HG03108 (cell line): ENCODE measurements around the gene UBFD1.
"Not testable (repeated sequence)": the region's sequence is repeated elsewhere in the genome, so short reads cannot be mapped to it uniquely, and the experiment has no call there.

ENCODE experiments used
- ATAC-seq: cut with Tn5 transposase; IDR thresholded peaks from one replicate; pipeline ENCODE4 v1.9.1; 2021; ENCODE audit warnings: moderate library complexity; ENCODE audit not compliant: unreplicated experiment

Gene UBFD1

GRCh38 chr16:23564575-23565363, 7.2 kb downstream of the UBFD1 start:
- no peak for ATAC-seq

- ATAC-seq, result no peak
Observed at GRCh38 chr16:23566724-23567123, 9.2 kb downstream of the UBFD1 start.

DNA sequence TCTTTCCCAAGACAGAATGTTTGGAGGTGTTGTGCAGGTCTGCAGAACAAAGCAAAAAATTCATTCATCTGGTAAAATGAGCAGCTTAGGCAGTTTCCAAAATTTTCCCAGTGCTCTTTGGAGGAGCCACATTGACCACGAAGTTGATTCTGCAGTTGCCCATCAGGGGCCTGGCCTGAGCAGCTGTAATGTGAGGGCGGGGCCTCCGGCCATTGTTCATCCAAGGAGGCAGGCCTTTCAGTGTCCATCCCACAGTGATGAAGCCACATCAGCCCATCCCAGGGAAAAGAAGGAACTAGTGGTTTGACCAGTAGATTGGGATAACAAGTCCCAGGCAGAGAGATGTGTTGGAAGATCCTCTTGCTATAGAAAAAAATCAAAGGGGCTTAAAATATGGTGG, 10.1 kb downstream of the UBFD1 start:
- no peak for ATAC-seq

- no peak for ATAC-seq
Observed at GRCh38 chr16:23570992-23571632, 13.6 kb downstream of the UBFD1 start.

DNA sequence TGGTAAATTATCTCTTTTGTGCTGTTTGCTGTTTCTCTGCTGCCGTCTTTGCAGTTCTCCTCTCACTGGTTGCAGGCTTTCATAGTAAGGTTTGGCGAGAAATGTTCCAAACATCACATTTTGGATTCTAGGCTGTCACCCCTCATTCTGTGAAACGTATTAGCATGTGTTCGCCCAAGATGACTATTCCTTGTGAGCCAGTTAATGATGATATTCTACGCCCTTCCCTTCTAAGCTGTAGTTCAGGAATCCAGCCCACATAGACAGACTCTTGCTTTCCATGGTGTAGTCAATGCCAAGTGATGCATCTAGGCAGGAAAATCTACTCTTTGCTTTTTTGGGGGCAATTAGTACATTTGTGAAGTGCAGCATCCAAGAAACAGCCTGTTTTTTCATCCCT, 14.4 kb downstream of the UBFD1 start:
- no peak for ATAC-seq

DNA sequence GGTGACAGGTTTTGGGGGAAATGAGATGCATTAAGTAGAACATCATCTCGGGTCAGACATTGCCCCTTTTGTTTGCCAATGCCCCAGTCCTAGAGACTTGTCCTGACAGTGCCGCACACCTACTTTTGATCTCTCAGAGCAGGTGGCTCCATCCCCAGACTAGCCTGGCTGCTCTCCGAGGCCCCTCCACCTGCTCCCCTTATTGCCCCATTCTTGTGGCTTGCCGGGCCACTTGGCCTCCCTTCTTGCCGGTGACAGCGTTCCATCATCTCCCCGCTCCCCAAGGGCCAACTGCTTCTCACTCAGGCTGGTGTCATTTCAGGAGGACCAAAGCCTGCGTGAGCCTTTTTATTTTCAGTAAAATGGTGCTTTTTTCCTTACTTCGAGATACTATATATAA, 14.9 kb downstream of the UBFD1 start:
- ATAC-seq, result no peak

DNA sequence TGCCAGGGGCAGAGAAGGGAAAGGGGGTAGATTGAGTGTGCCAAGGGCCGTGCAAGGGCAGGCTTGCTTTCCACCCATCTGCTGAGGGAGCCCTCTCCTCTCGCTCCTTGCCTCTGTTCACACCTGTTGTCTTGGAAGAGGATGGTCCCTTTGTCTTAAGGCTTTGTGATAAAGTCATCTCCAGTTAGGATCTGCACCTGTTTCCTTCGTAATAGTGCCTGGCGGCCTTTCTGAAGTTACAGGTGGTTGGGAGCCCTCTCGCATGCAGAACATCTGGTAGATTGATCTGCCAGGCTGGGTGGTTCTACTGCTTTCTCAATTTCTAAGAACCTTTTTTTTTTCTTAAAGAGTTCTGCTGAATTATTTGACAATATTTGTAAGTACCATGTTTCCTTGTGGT, 16.3 kb downstream of the UBFD1 start:
- ATAC-seq, result no peak

DNA sequence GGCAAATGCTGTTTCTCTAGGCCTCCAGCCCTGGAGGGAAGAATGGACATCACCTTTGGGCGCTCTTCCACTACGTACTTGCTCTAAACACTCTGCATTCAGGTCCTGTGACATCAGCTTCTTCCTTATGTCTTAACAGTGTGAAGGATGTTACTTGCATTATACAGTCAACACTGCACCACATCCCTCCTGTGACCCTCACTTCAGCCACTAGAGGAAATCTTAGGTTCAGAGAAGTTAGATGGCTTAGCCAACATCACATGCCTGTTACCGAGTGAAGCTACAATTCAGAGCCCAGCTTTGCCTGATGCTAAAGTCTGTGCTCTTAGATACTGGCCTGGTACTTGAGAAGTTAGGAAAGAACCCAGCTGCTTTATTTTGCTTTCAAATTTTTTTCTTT, 18.3 kb downstream of the UBFD1 start:
- no peak for ATAC-seq

DNA sequence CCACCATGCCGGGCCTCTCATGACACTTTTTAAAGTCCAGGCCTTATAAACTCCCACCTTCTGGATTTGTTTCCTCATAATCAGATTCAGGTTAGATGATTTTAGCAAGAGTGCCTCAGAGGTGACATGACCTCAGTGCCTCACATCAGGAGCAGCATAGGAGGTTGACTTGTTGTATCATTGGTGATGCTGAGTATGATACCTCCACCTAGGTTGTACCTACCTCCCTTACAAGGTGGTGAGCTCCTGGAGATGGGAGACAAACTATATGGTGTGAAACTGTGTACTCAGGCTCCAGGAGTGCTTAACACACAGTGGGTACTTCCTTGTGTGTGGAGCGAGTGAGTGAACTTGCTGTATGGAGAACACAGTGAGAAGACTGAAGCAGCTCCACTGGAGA, 20.0 kb downstream of the UBFD1 start:
- ATAC-seq, result no peak

GRCh38 chr16:23578101-23578830, 20.7 kb downstream of the UBFD1 start:
- no peak for ATAC-seq

DNA sequence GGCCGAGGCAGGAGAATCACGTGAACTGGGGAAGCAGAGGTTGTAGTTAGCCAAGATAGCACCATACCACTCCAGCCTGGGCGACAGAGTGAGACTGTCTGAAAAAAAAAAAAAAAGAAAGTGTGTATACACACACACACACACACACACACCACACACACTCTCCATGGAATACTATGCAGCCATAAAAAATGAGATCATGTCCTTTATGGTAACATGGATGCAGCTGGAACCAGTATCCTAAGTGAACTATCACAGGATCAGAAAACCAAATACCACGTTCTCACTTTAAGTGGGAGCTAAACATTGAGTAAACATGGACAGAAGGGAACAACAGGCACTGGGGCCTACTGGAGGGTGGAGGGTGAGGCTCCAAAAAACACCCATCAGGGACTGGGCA, 21.8 kb downstream of the UBFD1 start:
- no peak for ATAC-seq

DNA sequence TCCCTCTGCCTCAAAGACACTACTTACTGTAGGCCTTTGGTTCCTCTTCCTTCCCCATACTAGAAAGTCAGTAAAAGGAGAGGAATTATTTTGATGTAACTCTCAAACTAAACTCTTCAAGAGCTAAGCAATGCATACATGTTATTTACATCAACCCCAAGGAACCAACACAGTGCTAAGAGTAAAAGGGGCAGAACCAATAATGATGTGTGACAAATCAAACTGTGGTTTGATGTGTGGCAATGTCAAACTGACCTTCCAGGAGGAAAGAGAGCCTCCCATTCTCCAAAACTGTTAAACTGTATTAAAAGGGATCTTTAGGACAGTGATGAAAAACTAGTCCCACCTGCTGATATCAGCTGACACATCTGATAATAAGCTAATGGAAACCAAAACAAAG, 22.9 kb downstream of the UBFD1 start:
- no peak for ATAC-seq

DNA sequence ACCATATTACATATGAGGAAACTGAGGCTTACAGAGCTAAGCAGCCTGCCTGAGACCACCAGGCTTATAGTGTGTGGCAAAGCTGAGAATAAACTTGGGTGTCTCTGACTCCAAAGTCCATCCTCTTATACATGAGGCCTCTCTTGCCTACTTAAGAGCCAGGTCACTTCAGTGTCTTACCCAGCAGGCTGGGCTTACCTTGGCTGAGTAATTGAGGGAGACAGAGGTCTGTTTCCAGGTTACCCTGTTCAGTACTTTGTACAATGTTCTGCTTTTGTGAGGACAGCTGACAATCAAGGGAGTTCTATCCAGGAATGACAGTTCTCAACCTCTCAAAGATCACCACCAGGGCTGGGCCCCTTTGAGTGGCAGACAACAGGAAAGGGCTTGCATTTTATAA, 24.2 kb downstream of the UBFD1 start:
- ATAC-seq, result no peak

- not testable (repeated sequence) for ATAC-seq
Observed at GRCh38 chr16:23583271-23583670, 25.7 kb downstream of the UBFD1 start.

- ATAC-seq, result no peak
Observed at GRCh38 chr16:23584186-23585076, 26.9 kb downstream of the UBFD1 start.

- no peak for ATAC-seq
Observed at GRCh38 chr16:23587726-23588125, 30.2 kb downstream of the UBFD1 start.

DNA sequence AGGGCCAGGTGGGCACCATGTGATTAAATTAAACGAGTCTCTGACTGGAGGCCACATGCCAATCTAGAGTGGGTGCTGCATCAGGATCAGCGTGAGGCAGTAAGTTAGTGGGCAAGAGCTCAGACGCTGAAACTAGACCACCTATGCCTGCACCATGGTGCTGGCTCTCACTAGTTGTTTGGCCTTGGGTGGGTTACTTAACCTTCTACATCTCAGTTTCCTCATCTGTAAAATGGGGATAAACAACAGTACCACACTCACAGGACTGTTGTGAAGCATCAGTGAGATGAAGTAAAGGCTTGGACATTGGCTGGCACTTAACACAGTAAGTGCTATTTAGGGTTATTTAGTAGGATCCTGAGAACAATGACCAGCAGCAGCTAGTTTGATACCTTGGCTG, 32.7 kb downstream of the UBFD1 start:
- no peak for ATAC-seq

DNA sequence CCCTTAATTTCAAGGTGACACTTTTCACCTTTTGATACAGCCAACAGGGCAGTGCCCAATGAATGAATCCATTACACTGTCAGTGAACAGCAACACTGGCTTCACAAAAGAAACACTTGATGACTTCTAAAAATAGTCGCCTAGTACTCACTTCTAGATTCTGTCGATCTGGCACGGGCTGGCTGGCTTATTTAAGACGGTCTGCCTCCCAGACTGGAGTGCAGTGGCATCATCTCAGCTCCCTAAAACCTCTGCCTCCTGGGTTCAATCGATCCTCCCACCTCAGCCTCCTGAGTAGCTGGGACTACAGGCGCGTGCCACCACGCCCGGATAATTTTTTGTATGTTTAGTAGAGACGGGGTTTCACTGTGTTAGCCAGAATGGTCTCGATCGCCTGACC, 36.7 kb downstream of the UBFD1 start:
- no peak for ATAC-seq

GRCh38 chr16:23595246-23595950, 37.9 kb downstream of the UBFD1 start:
- no peak for ATAC-seq

- peak; percentile 95 for ATAC-seq
Observed at GRCh38 chr16:23595951-23596720, 38.6 kb downstream of the UBFD1 start, which contains the start of gene NDUFAB1. NDUFAB1 (minus strand) TSS chr16:23596316; CDS start chr16:23596290, 26 bp downstream.
